GM21360 (cell line): Measurements from ENCODE around the gene CCPG1.
"Not testable (repeated sequence)": the region's sequence is repeated elsewhere in the genome, so short reads cannot be mapped to it uniquely, and the experiment has no call there.

ENCODE experiments used
- ATAC-seq: cut with Tn5 transposase; IDR thresholded peaks from one replicate; pipeline ENCODE4 v1.9.1; 2021; ENCODE audit warnings: mild to moderate bottlenecking, moderate library complexity; ENCODE audit not compliant: unreplicated experiment

Gene CCPG1

GRCh38 chr15:55408012-55408928 lies at the start of gene CCPG1, which contains the start of gene PIERCE2:
TSS of gene CCPG1 (minus strand) at chr15:55408359. CDS start at chr15:55389424, 18,935 bp downstream.
TSS of gene PIERCE2 (plus strand) at chr15:55408495. CDS start at chr15:55408769, 274 bp downstream.
- ATAC-seq: peak; percentile 94

GRCh38 chr15:55457401-55458022 lies 49.4 kb upstream of the CCPG1 start:
- no peak for ATAC-seq

GRCh38 chr15:55447030-55447394 lies 38.9 kb upstream of the CCPG1 start:
- not testable (repeated sequence) for ATAC-seq

GRCh38 chr15:55446379-55447029 lies 38.3 kb upstream of the CCPG1 start:
- ATAC-seq: not testable (repeated sequence)

GRCh38 chr15:55445936-55446335 lies 37.8 kb upstream of the CCPG1 start:
- ATAC-seq: not testable (repeated sequence)

GRCh38 chr15:55443141-55443540 lies 35.0 kb upstream of the CCPG1 start:
- not testable (repeated sequence) for ATAC-seq

- ATAC-seq: peak; percentile 73
These were observed 27.0 kb upstream of the CCPG1 start for GRCh38 chr15:55434989-55435825.

- ATAC-seq: no peak
These were observed 13.9 kb upstream of the CCPG1 start for GRCh38 chr15:55422089-55422488.

GRCh38 chr15:55420171-55420866 lies 12.2 kb upstream of the CCPG1 start:
- no peak for ATAC-seq

GRCh38 chr15:55417678-55418077 lies 9.5 kb upstream of the CCPG1 start:
- not testable (repeated sequence) for ATAC-seq

GRCh38 chr15:55408976-55409375 lies 817 bp upstream of the CCPG1 start:
- ATAC-seq: not testable (repeated sequence)

- no peak for ATAC-seq
These were observed 604 bp downstream of the CCPG1 start for GRCh38 chr15:55407498-55408011.

- no peak for ATAC-seq
These were observed 4.6 kb downstream of the CCPG1 start for GRCh38 chr15:55403531-55403930.

- ATAC-seq: no peak
These were observed 5.5 kb downstream of the CCPG1 start for GRCh38 chr15:55402707-55403106.

GRCh38 chr15:55401786-55402246 lies 6.3 kb downstream of the CCPG1 start:
- no peak for ATAC-seq

- ATAC-seq: not testable (repeated sequence)
These were observed 8.1 kb downstream of the CCPG1 start for GRCh38 chr15:55400050-55400449.

GRCh38 chr15:55398243-55398642 lies 9.9 kb downstream of the CCPG1 start:
- no peak for ATAC-seq

GRCh38 chr15:55394694-55395093 lies 13.5 kb downstream of the CCPG1 start:
- ATAC-seq: no peak

- ATAC-seq: no peak
These were observed 18.9 kb downstream of the CCPG1 start for GRCh38 chr15:55389264-55389607.

- ATAC-seq: no peak
These were observed 21.1 kb downstream of the CCPG1 start for GRCh38 chr15:55387027-55387426.
